NCI-H526 (cell line): ENCODE data around the gene DOK5.
A peak's percentile ranks its signal among the peaks of the same experiment; 100 is the strongest.

Experiments
- DNase-seq, 2 experiments: peaks; one replicate each; lab custom pipeline; 2025; lab: John Stamatoyannopoulos, UW

DOK5 gene

DNA sequence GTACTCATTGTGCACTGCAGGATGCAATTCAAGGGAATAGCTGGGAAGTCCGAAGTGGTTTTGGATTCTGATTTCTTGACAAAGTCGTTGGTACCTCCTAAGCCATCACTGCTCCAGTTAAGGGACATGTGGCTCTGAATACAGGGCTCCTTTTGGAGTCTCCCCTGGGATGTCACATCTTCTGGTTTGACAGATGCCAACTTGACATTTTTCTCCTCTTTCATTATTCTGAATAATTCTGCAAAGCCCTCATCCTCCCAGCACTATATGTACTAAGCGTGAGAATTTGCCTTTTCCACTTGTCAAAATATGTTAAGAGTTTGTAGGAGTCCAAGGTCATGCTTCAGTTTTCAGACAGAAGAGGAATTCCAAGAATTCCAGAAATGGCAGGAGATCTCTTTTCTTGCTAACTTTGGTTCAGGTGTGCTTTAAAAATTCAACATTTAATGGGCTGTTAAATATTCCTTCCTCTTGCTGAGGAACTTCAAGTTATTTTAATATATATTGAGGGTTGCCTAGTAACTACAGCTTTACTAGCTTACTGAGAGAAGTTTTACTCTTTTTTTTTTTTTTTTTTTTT, 38.7 kb downstream of the DOK5 start:
- DNase-seq: peak in 1 of 2 experiments; percentile 18

- peak in 1 of 2 experiments; percentile 30 for DNase-seq
Observed at GRCh38 chr20:54515793-54516628, 40.6 kb downstream of the DOK5 start.

GRCh38 chr20:54517241-54517975, 42.0 kb downstream of the DOK5 start:
- DNase-seq: no peak

DNA sequence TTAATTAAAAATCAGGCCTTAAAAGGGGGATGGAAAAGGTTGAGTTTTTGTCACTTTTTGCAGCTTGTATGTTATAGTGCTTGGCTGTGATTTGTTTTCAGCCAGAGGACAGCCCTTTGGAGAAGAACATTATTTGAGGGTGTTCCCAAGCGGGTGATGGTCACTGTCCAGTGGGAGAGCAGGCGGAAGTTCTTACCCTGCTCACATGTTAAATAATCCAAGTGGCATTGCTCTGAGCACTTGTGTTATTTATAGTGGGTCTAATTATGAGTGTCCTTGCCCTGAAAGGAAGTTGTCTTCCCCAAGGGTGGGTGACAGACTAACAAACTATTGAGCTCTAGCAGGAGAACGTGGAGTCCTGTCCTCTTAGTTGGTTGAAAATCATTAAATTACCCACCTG, 49.5 kb downstream of the DOK5 start:
- DNase-seq: no peak

DNA sequence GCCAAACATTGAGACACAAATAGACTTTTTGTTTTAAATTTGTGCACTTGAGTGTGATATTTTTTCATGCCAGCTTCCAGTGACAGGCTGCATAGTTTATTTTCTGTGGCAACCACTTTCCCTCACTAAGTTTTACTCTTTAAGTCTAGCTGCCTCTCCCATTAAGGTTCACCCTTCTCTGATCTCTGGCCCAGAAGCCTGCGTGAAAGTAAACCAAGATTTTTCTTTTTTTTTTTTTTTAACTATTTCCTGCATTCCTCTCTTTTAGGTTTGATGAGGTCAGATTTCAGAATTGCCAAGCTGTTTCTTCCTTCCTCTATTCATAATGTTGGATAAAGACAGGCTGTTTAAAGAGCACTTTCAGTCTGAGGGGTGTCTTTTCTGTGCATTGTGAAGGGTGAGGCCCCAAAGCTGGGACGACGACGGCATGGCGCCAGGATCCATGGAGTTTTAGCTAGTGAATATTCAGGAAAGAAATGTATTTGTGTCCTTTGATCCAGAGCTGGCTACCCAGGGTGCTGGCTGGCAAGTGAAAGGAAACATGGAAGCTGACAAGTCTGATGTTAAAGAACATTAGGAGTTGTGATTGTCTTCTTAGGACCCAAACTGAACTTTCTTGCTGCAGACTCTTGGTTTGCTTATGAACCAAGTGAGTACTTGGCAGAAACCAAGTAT, 50.7 kb downstream of the DOK5 start:
- no peak for DNase-seq

DNA sequence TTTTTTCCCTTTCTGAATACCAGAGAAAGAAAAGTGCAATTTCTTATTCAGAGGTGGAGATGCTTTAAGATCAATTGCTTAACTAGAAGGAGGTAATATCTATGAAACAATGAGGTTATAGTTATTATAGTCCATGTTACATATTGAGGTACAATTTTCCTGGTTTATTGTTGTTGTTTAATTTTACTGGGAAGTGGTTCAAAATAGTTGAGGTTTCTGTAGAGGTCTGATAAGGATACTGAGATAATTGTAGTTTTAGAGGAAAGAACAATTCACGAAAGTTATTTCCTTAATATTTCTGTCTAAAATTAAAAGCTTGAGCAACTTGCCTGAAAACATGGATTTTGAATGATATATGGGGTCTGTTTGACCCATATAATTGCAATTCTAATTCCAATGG, 51.4 kb downstream of the DOK5 start:
- DNase-seq: no peak

GRCh38 chr20:54532573-54532972, 57.2 kb downstream of the DOK5 start:
- no peak for DNase-seq

DNA sequence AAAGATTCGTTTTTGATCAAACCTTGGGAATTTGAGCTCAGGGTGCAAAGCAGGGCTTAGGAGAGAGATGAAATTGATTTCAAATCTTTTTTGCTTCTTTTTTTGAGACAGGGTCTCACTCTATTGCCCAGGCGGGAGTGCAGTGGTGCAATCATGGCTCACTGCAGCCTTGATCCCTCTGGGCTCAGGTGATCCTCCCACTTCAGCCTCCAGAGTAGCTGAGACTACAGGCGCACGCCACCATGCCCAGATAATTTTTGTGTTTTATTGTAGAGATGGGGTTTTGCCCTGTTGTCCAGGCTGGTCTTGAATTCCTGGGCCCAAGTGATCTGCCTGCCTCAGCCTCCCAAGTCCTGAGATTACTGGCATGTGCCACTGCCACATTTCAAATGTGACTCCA, 58.7 kb downstream of the DOK5 start:
- no peak for DNase-seq

DNA sequence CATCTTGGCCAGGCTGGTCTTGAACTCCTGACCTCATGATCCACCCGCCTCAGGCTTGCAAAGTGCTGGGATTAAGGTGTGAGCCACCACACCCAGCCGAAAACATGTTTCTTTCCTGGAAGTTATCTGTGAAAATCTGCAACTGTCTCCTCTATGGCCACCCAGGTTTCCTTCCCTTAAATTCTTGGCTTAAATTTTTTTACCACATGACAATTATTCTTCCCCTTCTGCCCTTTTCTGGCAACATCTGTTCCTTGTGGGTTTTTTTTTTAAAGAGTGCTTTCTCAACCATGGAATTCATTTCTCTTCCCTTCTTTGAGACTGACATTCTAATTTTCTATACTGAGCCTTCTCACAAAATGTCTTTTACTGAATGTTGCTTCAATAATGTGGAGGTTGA, 59.6 kb downstream of the DOK5 start:
- DNase-seq: no peak

- peak; percentile 19 to 44 for DNase-seq
Observed at GRCh38 chr20:54535746-54536145, 60.4 kb downstream of the DOK5 start.

- DNase-seq: no peak
Observed at GRCh38 chr20:54539521-54540046, 64.2 kb downstream of the DOK5 start.

DNA sequence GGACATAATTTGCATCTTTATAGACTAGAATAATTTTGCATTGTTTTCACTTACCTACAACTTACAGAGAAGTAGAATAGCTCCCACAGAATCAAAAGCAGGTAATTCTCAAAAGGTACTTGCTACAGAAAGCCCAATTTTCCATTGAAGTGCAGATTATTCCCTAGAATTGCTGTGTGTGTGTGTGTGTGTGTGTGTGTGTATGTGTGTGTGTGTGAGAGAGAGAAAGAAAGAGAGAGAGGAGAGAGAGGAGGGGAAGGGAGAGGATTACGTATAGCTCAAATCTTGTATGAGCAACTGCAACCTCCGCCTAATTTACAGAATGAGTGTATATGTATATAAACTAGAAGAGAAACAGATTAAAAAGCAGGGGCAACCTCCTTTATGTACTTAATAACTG, 68.0 kb downstream of the DOK5 start:
- DNase-seq: peak in 1 of 2 experiments; percentile 61

DNA sequence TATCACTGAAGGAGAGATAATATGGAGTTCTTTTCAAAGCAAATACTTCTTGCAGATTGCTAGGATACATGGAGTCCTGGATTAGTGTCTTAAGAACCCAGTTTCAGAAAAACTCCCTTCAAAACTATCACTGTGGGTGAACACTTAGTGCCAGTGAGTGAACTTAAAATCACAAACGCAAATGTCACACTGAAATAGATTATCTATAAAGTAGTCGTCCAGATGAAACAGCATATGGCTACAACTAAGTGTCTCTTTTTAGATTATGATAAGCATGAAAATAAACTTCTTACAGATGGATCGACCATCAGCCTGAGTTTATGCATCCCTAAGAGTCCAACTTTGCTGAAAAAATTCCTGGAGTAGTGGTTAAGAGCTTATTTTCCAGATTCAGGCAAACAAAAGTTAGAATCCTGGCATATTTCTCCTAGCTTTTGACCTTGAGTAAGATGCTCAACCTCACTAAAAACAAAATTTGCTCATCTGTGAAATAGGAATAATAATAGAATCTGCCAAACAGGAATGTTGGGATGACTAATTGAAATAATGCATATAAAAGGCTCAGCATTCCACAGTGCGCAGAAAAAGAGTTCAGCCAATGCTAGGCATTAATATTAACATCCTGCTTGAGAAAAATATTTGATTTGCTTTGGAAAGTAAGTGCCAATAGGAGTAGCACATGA, 70.4 kb downstream of the DOK5 start:
- DNase-seq: no peak

- DNase-seq: no peak
Observed at GRCh38 chr20:54548849-54549248, 73.5 kb downstream of the DOK5 start.

DNA sequence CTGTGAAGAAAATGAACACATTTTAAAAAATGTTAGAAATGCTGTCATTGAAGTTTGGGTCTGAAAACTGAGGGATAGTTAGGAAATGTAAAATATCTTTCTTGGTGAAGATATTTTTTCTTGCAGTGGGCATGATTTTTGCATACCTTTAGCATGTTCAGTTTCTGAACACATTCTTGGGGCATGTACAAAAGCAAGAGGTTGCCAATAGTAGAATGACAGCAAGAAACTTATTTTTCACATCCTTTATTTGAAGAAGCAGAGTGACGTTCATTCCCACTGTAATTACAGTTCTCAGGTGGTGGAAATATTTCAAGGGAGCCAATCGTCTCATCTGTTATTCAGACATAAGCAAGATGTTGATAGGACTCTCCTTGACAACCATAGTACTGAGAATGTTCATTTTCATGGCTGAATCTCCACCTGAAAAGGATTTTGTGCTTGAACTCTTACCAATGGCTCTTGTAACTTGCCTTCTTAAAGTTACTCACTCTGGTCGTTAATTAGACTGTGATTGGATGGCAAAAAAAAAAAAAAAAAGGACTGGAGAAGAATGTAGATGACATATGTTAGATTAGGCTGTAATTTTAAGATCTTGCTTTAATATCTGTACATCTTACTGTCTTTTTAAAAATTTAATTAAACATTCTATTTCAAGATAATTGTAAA, 74.4 kb downstream of the DOK5 start:
- no peak for DNase-seq

DNA sequence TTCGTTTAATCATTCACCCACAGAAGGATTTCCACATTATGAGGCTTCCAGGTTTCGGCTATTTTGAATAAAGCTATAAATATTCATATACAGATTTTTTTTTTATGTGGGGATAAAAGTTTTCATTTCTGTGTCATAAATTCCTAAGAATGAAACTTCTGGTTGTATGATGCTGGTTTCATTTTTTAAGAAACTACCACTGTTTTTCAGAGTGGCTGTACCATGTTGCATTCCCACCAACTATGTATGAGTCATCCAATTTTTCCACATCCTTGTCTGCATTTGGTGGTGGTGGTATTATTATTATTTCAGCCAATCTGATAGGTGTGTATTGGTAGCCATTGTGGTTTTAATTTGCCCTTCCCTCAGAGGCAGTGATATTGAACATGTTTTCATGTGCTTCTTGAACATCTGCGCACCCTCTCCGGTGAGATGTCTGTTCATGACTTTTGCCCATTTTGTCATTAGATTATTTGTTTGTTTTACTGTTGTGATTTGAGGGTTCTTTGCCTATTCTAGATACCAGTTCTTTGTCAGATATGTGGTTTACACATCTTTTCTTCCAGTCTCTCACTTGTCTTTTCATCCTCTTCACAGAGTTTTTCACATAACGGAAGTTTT, 75.5 kb downstream of the DOK5 start:
- no peak for DNase-seq

GRCh38 chr20:54554006-54554405, 78.6 kb downstream of the DOK5 start:
- DNase-seq: no peak

DNA sequence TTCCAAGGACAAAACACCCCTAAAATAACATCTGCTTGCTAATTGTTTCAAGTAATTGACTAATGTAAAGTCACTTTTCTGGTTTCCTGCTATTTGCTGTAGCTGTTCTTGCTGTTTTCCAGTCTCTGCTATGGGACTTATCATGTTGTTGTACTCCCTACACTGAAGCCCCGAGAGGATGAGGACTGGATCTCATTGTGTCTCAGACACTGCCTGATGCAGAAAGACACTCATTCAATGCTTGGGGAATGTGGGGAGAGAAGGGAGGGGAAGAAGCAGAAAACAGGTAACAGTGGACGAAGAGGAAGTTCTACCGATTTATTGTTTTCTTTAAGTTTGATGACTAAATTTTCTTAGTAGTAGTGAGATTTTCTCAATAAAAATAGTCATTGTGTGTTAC, 79.8 kb downstream of the DOK5 start:
- DNase-seq: no peak

GRCh38 chr20:54556406-54556805, 81.0 kb downstream of the DOK5 start:
- no peak for DNase-seq

DNA sequence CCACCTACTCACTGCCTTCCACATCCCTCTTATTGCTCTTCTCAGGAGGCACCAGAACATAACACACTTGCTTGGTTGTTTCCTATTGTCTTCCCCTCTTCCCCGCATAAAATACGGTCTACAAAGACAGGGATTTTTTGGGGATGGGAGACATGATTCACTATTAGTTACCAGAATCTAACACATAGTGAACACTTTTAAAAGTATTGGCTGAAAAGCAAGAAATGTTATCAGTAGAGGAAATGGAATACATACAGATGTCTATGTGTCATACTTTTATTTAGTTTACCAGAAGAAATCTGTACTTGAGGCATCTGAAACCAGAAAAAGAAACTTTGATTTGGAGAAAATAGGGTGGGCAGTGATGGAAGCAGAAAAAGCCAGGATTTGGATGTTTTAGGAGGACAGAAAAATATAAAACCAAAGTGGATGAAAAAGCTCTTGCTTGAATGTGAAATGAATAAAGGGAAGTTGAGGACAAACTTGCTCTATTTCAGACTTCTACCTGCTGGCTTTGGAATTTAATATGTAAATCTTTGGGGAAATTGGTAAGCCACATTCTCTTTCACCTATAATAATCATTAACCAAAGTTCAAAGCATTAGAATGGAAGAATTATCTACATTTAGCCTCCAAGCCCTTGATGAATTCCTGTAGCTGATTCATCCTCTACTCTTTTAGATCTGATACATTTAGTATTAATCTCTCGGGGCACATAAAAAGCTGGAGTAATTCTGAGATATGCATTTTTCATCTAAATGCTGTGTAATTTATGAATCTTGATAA, 82.6 kb downstream of the DOK5 start:
- no peak for DNase-seq
